ENCODE measurements around the gene RCAN1.

RCAN1 gene

DNA sequence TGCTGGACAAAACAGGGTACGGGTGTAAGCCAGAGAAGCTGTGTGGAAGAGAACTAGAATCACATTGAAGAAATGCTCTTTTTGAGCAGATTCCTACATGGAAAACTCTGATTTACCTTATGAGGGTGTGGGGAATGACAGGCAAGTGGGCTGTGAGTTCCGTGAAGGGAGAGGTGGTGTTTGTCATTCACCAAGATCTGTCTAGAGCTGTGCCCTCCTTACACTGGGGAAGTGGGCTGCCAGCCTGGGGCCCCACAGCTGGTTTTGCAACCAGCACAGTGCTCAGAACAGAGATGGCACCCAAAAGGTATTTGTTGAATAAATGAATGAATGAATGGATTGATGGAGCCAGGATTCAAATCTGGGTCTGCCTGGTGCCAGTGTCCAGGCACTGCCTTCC lies 10.4 kb downstream of the RCAN1 start:
- no peak for TF ChIP-seq ZFX (IDR thresholded peaks at IDR 0.05; ENCODE audit: borderline replicate concordance)
- TF ChIP-seq, protein P1, sequence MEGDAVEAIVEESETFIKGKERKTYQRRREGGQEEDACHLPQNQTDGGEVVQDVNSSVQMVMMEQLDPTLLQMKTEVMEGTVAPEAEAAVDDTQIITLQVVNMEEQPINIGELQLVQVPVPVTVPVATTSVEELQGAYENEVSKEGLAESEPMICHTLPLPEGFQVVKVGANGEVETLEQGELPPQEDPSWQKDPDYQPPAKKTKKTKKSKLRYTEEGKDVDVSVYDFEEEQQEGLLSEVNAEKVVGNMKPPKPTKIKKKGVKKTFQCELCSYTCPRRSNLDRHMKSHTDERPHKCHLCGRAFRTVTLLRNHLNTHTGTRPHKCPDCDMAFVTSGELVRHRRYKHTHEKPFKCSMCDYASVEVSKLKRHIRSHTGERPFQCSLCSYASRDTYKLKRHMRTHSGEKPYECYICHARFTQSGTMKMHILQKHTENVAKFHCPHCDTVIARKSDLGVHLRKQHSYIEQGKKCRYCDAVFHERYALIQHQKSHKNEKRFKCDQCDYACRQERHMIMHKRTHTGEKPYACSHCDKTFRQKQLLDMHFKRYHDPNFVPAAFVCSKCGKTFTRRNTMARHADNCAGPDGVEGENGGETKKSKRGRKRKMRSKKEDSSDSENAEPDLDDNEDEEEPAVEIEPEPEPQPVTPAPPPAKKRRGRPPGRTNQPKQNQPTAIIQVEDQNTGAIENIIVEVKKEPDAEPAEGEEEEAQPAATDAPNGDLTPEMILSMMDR (IDR thresholded peaks at IDR 0.05) = no peak
- H3K27ac ChIP-seq = no peak overlapping the region

DNA sequence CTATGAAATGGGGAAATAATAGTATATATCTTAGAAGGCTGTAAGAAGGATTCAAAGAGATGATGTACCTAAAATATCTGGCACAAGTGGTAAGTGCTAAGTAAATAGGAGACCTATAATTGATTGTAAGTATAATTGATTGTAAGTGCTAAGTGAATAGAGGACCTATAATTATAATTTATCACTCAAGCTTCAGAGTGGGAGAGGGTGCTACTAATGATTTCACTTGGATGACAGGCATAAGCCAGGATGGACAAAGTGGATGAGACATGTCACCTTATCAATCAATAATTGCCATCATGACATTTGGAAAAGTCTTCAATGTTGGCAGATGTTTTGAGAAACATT lies 11.2 kb downstream of the RCAN1 start:
- TF ChIP-seq, protein P1 (IDR thresholded peaks at IDR 0.05) = no peak
- TF ChIP-seq ZFX (IDR thresholded peaks at IDR 0.05; ENCODE audit: borderline replicate concordance) = no peak
- H3K27ac ChIP-seq = no peak overlapping the region

DNA sequence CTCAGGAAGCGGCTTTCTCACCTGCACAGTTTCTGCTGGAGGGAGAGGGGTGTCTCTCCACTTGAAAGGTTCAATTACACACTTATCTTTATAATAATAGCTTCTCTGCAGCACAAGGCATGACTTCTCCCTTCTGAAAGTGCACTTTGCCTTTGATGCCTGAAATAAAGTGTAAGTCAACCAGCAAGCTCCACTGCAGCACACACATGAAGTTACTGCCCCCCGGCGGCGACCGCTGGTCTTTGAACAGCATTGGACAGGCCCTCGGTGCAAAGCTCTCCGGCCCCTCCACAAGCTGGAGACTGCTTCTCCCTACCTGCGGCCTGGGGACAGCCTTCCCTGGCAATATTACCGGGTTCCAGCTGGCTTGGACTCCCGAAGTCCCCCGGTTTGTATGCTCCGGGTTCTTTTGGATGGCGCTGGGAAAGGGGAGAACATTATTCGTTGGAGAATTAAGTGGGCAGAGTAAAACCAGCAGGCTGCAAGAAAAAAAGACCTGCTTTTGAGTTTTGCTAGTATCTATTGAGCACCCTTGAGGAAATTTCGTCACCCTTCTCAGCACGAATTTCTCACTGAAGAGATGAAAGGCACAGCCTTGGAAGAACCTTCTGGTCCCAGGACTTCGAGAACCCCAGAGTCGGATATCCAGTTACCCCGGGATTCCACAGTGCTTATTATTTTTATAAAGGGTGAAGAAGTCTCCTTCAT lies 11.8 kb downstream of the RCAN1 start:
- H3K27ac ChIP-seq = no peak overlapping the region
- TF ChIP-seq, protein P1 (IDR thresholded peaks at IDR 0.05) = peak; percentile 76
- TF ChIP-seq ZFX (IDR thresholded peaks at IDR 0.05; ENCODE audit: borderline replicate concordance) = no peak

DNA sequence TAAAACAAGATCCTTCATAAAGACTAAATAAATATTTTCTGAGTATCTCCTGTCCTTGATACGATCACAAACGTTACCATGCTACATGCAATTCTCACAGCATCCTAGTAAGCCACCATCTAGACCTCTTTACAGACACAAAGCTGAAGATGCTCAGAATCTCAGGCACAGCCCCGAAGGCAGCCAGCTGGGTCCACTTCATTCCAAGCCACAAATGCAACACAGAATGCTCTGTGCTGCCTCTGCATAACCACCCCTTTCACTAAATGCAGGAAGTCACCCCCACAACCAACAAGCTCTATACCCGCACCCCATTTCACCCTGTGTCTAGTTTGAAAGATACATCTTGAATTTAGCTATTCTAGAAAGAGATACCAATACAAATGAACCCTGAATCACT lies 12.9 kb downstream of the RCAN1 start:
- H3K27ac ChIP-seq = no peak overlapping the region
- TF ChIP-seq, protein P1 (IDR thresholded peaks at IDR 0.05) = no peak
- no peak for TF ChIP-seq ZFX (IDR thresholded peaks at IDR 0.05; ENCODE audit: borderline replicate concordance)

DNA sequence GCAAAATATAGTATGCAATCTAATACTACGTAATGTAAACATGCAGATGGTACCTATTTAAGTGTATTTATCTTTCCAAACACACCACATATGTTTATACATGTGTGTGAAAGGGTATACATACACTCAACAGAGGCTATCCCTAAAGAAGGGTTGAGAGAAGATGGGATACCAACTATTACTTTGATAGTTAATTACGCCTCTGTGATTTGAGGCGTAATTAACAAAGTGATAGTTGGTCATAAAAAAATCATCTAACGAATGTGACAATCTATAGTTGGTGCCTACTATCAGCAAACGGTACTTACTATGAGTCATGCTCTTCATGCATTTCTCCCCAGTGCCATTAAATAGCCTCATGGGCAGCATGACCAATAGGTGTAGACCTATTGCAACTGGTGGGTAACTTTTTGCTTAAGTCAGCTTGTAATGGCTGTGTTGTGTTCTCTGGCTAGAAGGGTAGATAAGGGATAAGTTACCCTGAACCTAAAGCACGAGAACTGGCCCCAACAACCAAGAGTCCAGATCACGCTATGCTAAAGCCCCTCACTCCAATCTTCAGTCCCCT lies 15.3 kb downstream of the RCAN1 start:
- TF ChIP-seq ZFX (IDR thresholded peaks at IDR 0.05; ENCODE audit: borderline replicate concordance) = no peak
- TF ChIP-seq, protein P1 (IDR thresholded peaks at IDR 0.05) = no peak
- H3K27ac ChIP-seq = no peak overlapping the region

DNA sequence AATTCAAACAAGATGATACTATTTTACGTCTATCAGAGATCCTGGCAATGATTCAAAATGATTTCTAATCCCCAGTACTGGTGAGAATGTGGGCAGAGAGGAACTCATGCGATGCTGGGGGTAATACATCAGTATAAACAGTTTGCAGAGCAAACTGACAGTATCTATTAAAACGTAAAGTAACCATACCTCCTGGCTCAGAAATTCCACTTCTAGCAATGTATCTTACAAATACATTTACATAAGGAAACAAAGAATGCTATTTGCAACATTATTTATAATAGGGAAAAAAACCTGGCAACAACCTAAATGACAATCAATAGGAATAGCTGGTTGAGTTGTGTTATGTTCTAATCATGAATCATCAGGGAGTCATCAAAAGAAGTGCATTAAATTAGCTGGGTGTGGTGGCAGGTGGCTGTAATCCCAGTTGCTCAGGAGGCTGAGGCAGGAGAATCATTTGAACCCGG lies 15.9 kb downstream of the RCAN1 start:
- TF ChIP-seq, protein P1 (IDR thresholded peaks at IDR 0.05) = no peak
- TF ChIP-seq ZFX (IDR thresholded peaks at IDR 0.05; ENCODE audit: borderline replicate concordance) = no peak
- H3K27ac ChIP-seq = no peak overlapping the region

DNA sequence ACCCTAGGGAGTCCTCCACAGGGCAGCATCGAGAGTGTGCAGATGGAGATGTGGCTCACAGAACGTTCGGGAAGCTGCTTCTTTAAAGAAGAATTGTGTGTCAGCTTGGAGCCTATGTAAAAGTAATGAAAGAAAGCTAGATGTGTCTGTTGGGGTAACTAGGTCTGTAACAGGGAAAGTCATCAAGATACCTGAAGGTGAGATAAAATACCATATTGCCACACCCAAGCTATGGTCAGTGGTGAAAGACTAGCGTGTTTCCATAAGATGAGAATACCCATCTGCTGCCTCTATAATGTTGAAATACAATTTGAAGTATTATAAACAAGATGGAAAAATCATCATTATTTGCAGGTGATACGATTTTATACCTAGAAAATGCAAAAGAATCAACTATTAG lies 17.5 kb downstream of the RCAN1 start:
- H3K27ac ChIP-seq = no peak overlapping the region
- TF ChIP-seq, protein P1 (IDR thresholded peaks at IDR 0.05) = no peak
- TF ChIP-seq ZFX (IDR thresholded peaks at IDR 0.05; ENCODE audit: borderline replicate concordance) = no peak
